Osteoblast (primary cell): ENCODE data around the gene ZNF784. TPM values are rescaled to one million over a fixed set of nuclear protein-coding genes. Genes with fewer than 3 reads are reported as not detected.

Experiments
- DNase-seq: peaks from one replicate; pipeline ENCODE4 v3.0.0; 2011; ENCODE audit warnings: low spot score, mixed read lengths; ENCODE audit not compliant: insufficient read length; ENCODE audit errors: missing footprints
- H2AFZ ChIP-seq: 2 replicates; pipeline ENCODE4 v1.6.0; 2011; ENCODE audit warnings: mild to moderate bottlenecking, low read length
- H3K27ac ChIP-seq: 2 replicates; pipeline ENCODE4 v1.5.1; 2011; ENCODE audit warnings: mild to moderate bottlenecking, low read depth, low read length, moderate library complexity
- H3K27me3 ChIP-seq: 2 replicates; pipeline ENCODE4 v1.6.0; 2012; ENCODE audit warnings: mild to moderate bottlenecking, control low read depth, inconsistent platforms, low read length, moderate library complexity; ENCODE audit not compliant: insufficient read depth
- H3K36me3 ChIP-seq: 2 replicates; pipeline ENCODE4 v1.5.1; 2011; ENCODE audit warnings: mild to moderate bottlenecking, low read length, control low read depth, moderate library complexity; ENCODE audit not compliant: insufficient read depth
- H3K4me1 ChIP-seq: 2 replicates; pipeline ENCODE4 v1.5.1; 2011; ENCODE audit warnings: mild to moderate bottlenecking, low read length, control low read depth, moderate library complexity; ENCODE audit not compliant: insufficient read depth
- H3K4me2 ChIP-seq: 2 replicates; pipeline ENCODE4 v1.6.0; 2011; ENCODE audit warnings: mild to moderate bottlenecking, low read length; ENCODE audit not compliant: insufficient read depth
- H3K4me3 ChIP-seq: fragments of 200-600 bp; sonication (generic); 3 replicates; pipeline ENCODE4 v1.5.1; 2012; ENCODE audit warnings: mild to moderate bottlenecking, low read length, inconsistent platforms; ENCODE audit not compliant: insufficient read depth
- H3K79me2 ChIP-seq: 2 replicates; pipeline ENCODE4 v1.6.0; 2012; ENCODE audit warnings: mild to moderate bottlenecking, low read length, control low read depth, inconsistent platforms; ENCODE audit not compliant: insufficient read depth
- H3K9me3 ChIP-seq: 2 replicates; pipeline ENCODE4 v1.5.1; 2011; ENCODE audit warnings: low read depth, low read length, control low read depth
- H4K20me1 ChIP-seq: 2 replicates; pipeline ENCODE4 v1.6.0; 2012; ENCODE audit warnings: mild to moderate bottlenecking, low read length, control low read depth; ENCODE audit not compliant: insufficient read depth
- CTCF ChIP-seq: IDR thresholded peaks from 2 replicates; pipeline ENCODE4 v1.5.1; 2011; ENCODE audit warnings: mild to moderate bottlenecking, low read depth, low read length, moderate library complexity; ENCODE audit errors: extremely low read depth
- total RNA-seq: library from RNA; depleted of rRNA; stranded (reverse); fragments of >200 nt; gene quantifications from 2 replicates; pipeline ENCODE4 v1.2.3, GENCODE V29; 2012

ZNF784 gene
- total RNA-seq, 1 donor = 8.7 TPM

- Histone ChIP-seq H3K27me3 (no peaks in the 10 kb centered on the region), H2AFZ (no peak overlapping the region), H3K4me2 (no peak overlapping the region), H3K9me3 (no peaks in the 10 kb centered on the region), H3K4me1 (peaks cover 27% of the 10 kb centered on the region), H3K36me3 (no peaks in the 10 kb centered on the region), H3K4me3 (no peak overlapping the region), H3K79me2 (peaks cover 28% of the 10 kb centered on the region), H4K20me1 (peaks cover 24% of the 10 kb centered on the region), H3K27ac (no peak overlapping the region)
- TF ChIP-seq CTCF = no peak
- peak; percentile 52 for DNase-seq
Observed at GRCh38 chr19:55652311-55653128, 28.2 kb upstream of the ZNF784 start.

GRCh38 chr19:55651236-55651635 lies 26.9 kb upstream of the ZNF784 start:
- Histone ChIP-seq H3K9me3 (no peaks in the 10 kb centered on the region), H2AFZ (no peak overlapping the region), H3K27ac (no peak overlapping the region), H4K20me1 (peaks cover 11% of the 10 kb centered on the region), H3K27me3 (no peaks in the 10 kb centered on the region), H3K36me3 (no peaks in the 10 kb centered on the region), H3K79me2 (peaks cover 20% of the 10 kb centered on the region), H3K4me2 (no peak overlapping the region), H3K4me3 (no peak overlapping the region), H3K4me1 (peaks cover 19% of the 10 kb centered on the region)
- DNase-seq = peak; percentile 6
- TF ChIP-seq CTCF = no peak

- DNase-seq = peak; percentile 73
- no peak overlapping the region for H3K4me2 ChIP-seq
- no peak overlapping the region for H2AFZ ChIP-seq
- peaks cover 14% of the 10 kb centered on the region for H3K4me1 ChIP-seq
- H3K27ac ChIP-seq = no peak overlapping the region
- no peak overlapping the region for H3K4me3 ChIP-seq
- H3K79me2 ChIP-seq = peaks cover 15% of the 10 kb centered on the region
- no peaks in the 10 kb centered on the region for H3K36me3 ChIP-seq
- H4K20me1 ChIP-seq = peaks cover 6% of the 10 kb centered on the region
- H3K27me3 ChIP-seq = no peaks in the 10 kb centered on the region
- no peak for TF ChIP-seq CTCF
- H3K9me3 ChIP-seq = no peaks in the 10 kb centered on the region
Observed at GRCh38 chr19:55650602-55651230, 26.4 kb upstream of the ZNF784 start.

- Histone ChIP-seq H3K9me3 (no peaks in the 10 kb centered on the region), H3K27ac (no peak overlapping the region), H3K4me3 (no peak overlapping the region), H3K79me2 (peaks cover 15% of the 10 kb centered on the region), H3K36me3 (peaks cover 5% of the 10 kb centered on the region), H3K4me2 (no peak overlapping the region), H3K27me3 (no peaks in the 10 kb centered on the region), H4K20me1 (no peaks in the 10 kb centered on the region), H3K4me1 (peaks cover 12% of the 10 kb centered on the region), H2AFZ (no peak overlapping the region)
- DNase-seq = no peak
- TF ChIP-seq CTCF = no peak
Observed at GRCh38 chr19:55650126-55650557, 25.8 kb upstream of the ZNF784 start.
